ENCODE results near the gene SEC31A.
"Not testable (repeated sequence)": the region's sequence is repeated elsewhere in the genome, so short reads cannot be mapped to it uniquely, and the experiment has no call there.

Gene SEC31A

DNA sequence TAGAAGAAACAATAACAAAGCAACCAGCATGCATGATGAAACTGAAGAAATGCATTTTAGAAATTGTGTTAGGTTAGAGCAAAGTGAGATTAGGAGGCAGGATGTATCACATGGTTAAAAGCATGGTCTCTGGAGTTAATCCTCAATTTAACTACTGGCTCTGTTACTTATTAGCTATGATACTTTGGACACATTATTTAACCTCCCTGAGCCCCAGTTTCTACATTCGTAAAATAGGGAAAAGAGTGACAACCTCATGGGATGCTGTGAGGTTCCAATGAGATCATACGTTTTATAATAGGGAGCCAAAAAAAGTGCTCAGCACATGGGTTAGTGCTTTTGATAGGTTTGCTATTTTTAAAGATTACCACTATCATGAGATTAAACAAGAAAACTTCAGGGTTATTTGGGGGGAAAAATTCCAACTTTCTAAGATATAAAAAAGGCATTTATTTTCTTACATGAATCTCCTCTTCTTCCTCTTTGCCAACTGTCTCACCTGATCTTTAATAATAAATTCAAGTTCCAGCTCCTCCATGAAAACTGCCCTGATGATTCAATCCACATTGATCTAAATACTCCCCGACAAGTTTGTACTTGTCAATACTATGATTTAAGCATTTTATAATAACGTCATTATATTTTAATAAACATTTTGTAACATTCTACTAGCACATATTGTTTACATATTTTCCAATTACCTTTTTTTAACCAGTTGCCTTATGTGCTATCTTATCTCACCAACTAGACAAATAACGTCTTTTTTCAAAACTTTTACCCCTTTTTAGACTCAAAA is 4.6 kb downstream of the SEC31A start:
- TF ChIP-seq, protein P1, sequence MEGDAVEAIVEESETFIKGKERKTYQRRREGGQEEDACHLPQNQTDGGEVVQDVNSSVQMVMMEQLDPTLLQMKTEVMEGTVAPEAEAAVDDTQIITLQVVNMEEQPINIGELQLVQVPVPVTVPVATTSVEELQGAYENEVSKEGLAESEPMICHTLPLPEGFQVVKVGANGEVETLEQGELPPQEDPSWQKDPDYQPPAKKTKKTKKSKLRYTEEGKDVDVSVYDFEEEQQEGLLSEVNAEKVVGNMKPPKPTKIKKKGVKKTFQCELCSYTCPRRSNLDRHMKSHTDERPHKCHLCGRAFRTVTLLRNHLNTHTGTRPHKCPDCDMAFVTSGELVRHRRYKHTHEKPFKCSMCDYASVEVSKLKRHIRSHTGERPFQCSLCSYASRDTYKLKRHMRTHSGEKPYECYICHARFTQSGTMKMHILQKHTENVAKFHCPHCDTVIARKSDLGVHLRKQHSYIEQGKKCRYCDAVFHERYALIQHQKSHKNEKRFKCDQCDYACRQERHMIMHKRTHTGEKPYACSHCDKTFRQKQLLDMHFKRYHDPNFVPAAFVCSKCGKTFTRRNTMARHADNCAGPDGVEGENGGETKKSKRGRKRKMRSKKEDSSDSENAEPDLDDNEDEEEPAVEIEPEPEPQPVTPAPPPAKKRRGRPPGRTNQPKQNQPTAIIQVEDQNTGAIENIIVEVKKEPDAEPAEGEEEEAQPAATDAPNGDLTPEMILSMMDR (IDR thresholded peaks at IDR 0.05; ENCODE audit: borderline replicate concordance, control extremely low read depth, extremely low read depth, insufficient read depth, missing control alignments): no peak
- in situ Hi-C loops (cut with MboI; ENCODE audit: low sequenced_read_pairs, unreplicated experiment): loop anchor here (25.0 kb wide), 1 partner anchor 376 kb away; no protein-coding TSS in a partner anchor

DNA sequence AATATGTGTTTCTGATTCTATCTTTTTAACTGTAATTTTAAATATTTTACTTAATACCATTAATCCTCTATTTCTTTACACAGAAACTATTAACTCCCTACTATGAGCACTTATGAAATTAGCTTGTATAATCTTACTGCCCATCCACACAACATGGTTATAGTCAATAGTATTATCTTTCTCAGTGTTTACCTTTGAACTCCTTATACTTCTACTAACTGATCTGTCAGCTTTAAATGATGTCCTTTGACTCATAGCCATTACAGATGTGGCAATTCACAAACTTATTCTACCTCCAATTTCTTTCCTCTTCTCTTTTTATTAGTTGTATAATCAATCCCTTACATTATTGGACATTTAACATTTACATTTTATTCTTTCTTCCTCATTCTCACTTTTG is 5.5 kb downstream of the SEC31A start:
- TF ChIP-seq, protein P1 (IDR thresholded peaks at IDR 0.05; ENCODE audit: borderline replicate concordance, control extremely low read depth, extremely low read depth, insufficient read depth, missing control alignments): no peak
- in situ Hi-C loops (cut with MboI; ENCODE audit: low sequenced_read_pairs, unreplicated experiment): loop anchor here (25.0 kb wide), 1 partner anchor 377 kb away; no protein-coding TSS in a partner anchor
- no peak for DNase-seq (ENCODE audit: low spot score)

More for the DNA sequence above, 4.6 kb downstream of the SEC31A start:
- no peak for DNase-seq (ENCODE audit: low spot score)

DNA sequence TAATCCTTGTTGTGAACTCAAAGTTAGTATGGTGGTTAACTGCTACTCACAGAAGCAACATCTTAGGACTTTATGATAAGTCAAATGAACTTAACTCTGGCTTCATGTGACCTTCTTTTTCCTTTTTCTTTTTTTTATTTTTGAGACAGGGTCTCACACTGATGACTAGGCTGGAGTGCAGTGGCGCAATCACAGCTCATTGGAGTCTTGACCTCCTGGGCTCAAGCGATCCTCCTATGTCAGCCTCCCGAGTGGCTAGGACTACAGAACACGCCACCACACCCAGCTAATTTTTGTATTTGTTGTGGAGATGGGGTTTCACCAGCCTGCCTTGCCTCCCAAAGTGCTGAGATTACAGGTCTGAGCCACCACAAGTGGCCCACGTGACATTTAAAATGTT is 22.4 kb downstream of the SEC31A start:
- in situ Hi-C loops (cut with MboI; ENCODE audit: low sequenced_read_pairs, unreplicated experiment): no loop called here

DNA sequence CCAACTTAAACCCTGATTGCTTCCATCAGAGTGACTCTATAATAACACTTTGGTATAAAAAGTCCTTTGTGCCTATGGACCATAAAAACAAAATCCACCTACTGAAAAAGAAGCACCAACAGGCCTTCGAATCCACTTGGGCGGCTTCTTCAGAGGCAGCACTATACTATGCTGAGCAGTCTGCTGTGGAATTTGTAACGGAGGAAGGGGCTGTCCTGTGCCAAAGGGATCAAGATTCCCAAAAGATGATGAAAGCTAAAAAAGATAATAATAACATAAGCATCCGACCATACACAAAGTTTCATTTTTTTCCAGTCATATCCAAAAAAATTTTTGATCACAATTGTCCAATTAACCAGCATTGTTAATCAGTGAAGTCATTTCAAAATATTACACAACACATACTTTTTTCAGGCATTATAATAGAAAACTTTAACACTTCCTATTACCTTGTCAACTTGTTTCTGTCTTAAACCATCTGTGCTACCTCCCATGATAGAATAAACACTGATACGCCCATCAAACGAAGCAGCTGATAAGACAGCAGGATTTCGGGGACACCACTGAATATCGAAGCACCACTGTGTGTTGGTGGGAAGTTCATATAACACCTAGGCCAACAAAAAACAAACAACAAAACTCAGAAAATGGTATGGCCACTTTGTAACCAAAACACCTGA is 24.1 kb downstream of the SEC31A start:
- DNase-seq (ENCODE audit: low spot score): no peak
- in situ Hi-C loops (cut with MboI; ENCODE audit: low sequenced_read_pairs, unreplicated experiment): no loop called here
- TF ChIP-seq, protein P1 (IDR thresholded peaks at IDR 0.05; ENCODE audit: borderline replicate concordance, control extremely low read depth, extremely low read depth, insufficient read depth, missing control alignments): no peak

More for the DNA sequence above, 22.4 kb downstream of the SEC31A start:
- no peak for DNase-seq (ENCODE audit: low spot score)
- TF ChIP-seq, protein P1 (IDR thresholded peaks at IDR 0.05; ENCODE audit: borderline replicate concordance, control extremely low read depth, extremely low read depth, insufficient read depth, missing control alignments): no peak

DNA sequence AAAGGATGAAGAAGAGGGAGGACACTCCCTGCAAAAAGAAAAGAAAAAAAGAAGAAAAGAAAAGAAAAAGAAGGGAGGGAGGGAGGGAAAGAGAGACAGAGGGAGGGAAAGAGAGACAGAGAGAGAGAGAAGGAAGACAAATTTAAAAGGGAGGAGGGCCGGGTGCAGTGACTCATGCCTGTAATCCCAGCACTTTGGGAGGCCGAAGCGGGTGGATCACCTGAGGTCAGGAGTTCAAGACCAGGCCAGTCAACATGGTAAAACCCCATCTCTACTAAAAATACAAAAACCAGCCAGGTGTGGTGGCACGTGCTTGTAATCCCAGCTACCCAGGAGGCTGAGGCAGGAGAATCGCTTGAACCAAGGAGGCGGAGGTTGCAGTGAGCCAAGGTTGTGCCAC is 24.9 kb downstream of the SEC31A start:
- DNase-seq (ENCODE audit: low spot score); in situ Hi-C loops (cut with MboI; ENCODE audit: low sequenced_read_pairs, unreplicated experiment): not testable (repeated sequence)

DNA sequence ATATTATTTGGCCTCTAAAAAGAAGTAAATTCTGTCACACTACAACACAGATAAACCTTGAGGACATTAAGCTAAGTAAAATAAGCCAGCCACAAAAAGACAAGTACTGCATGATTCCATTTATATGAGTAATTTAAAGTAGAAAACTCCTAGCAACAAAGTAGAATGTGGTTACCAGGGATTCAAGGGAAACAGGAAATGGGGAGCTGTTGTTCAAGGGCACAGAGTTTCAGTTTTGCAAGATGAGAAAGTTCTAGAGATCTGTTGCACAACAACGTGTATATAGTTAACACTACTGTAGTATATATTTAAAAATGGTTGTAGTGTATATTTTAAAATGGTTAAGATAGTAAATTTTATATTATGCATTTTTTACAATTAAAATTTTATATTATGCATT is 25.4 kb downstream of the SEC31A start:
- no peak for DNase-seq (ENCODE audit: low spot score)
- in situ Hi-C loops (cut with MboI; ENCODE audit: low sequenced_read_pairs, unreplicated experiment): no loop called here
- TF ChIP-seq, protein P1 (IDR thresholded peaks at IDR 0.05; ENCODE audit: borderline replicate concordance, control extremely low read depth, extremely low read depth, insufficient read depth, missing control alignments): no peak
